GM18868 (cell line): ENCODE results near the gene KCTD1.

ENCODE experiments used
- ATAC-seq: cut with Tn5 transposase; IDR thresholded peaks from one replicate; pipeline ENCODE4 v1.9.1; 2021; ENCODE audit warnings: mild to moderate bottlenecking, moderate library complexity; ENCODE audit not compliant: unreplicated experiment

The KCTD1 gene

GRCh38 chr18:26435415-26436095 is 112.8 kb downstream of the KCTD1 start:
- no peak for ATAC-seq

GRCh38 chr18:26434887-26435286 is 113.5 kb downstream of the KCTD1 start:
- no peak for ATAC-seq

DNA sequence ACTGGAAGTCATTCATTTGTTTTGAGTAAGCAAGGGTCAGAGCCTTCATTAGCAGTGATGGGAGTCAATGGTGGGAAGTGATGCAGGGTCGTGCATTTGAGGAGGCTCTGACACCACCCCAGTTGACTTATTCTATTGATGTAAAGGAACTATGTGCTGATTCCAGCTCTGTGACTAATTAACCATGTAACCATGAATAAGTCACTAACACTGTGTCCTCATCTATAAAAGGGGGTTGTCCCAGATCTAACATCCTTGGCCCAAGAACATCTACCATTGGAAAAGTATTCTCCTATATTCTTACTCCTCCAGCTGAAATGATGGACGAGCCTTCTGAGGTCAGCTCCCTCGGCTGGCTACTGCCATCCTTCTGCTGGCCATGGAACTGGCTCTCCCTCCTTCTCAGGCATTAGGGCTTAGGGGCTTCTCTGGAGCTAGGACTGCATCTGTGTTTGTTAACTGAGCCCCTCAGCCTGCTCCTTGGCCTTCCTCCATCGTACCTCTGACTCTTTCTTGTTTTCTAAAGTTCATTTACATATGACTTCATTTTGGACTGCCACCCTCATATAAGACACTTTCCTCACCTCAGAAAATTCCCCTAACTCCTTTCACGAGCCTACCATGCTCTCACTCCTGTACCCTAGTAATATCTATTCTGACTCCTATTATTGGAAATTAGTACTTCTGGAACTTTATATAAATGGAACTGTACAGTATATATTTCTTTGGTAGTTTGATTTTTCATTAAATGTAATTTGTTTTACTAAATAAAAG is 115.5 kb downstream of the KCTD1 start:
- no peak for ATAC-seq

DNA sequence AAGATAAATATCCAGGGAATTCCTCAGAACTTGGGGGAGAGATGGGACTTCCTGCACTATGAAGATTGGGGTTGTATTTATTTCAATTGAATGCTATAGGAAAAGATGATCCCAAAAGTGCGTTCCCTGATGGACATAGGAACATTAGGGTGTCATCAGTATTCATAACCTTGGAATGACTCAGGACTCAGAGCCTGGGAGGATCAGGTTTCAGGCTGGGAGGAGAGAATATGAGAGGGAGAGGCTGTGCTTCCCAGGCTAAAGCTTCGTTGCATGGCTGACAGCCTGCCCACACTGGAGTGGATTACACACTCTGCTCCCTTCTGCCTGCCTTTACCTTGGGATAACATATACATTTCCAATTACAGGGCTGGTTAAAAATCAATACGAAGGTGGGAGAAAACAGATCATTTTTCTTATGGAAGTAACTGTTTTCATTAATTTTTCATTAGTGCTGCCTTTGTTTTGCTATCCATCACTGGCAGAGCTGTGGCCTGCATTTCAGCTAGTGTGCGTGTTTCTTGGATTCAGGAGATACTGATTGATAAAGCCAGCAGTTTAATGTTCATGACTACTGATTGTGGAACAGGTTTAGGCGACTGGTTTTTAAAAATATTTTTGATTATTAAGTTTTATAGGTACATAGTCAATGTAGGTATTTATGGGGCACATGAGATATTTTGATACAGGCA is 118.7 kb downstream of the KCTD1 start:
- no peak for ATAC-seq

- ATAC-seq = no peak
Observed at GRCh38 chr18:26425148-26425531, 123.2 kb downstream of the KCTD1 start.

DNA sequence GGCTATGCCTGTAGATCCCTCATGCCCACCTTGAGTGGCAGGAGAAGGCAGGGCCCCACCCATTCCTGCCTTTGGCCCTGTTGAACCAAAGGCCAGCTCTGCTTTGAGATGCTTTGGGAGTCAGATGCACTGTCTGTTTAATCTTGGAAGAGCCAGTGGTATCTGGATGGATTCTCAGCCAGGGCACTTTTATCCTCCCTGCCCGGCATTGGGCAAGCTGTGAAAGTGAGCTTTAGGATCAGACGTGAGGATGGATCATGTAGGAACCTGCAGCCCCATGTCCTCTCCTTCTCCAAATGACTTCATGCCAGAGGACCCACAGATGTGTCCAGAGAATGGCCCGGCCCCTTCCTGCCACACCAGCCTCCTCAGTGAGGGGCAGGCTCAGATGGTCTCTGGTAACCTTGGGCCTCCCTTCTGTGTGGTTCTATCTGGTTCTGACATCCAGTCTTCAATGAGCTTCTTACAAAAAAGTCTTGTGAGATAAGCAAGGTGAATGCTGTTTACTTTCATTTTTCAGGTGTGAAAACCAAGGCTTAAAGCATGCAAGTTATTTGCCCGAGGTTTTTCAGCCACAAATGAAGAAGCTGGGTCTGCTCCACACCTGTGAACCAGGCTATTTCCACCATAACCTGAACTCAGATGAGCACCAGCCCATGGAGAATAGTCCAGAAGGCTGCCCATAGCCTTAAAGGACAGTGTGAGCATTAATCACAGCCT is 123.8 kb downstream of the KCTD1 start:
- ATAC-seq = no peak

GRCh38 chr18:26422472-26423162 is 125.7 kb downstream of the KCTD1 start:
- ATAC-seq = no peak

- ATAC-seq = no peak
Observed at GRCh38 chr18:26421931-26422330, 126.4 kb downstream of the KCTD1 start.

GRCh38 chr18:26421503-26421902 is 126.8 kb downstream of the KCTD1 start:
- ATAC-seq = no peak

DNA sequence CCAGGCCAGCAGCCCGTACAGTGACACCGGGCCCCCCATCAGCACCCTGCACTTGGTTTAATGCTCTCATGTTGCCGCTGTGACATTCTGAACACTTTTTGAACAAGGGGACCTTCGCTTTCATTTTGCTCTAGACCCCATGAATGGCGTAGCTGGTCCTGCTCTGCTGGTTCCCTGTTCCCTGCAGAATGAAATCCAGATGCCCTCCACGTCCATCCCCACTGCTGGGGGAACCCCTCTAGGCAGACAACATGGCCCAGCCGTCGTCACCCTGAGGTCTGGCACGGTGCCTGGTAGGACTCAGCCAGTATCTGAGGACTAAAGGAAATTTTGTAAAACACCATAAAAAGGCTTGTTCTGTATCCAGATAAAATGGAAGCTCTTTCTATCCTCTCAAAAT is 128.6 kb downstream of the KCTD1 start:
- no peak for ATAC-seq

DNA sequence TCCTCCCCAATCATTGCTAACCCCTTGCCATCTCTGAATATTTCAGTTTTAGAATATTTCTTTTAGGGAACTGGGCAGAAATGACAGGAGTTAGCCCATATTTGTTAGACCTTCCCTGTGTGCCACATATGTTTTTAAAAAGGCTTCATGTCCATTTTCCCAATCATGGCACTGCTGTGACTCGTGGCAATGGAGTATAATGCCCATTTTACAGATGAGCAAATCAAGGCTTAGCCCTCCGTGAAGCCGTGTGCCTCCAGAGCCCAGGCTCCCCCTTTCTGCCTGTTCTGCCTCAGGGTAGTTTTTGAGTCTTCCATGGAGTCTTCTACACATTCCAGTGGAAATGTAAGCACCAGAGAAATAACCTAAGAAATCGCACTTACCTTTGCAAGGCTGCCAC is 130.1 kb downstream of the KCTD1 start:
- no peak for ATAC-seq

DNA sequence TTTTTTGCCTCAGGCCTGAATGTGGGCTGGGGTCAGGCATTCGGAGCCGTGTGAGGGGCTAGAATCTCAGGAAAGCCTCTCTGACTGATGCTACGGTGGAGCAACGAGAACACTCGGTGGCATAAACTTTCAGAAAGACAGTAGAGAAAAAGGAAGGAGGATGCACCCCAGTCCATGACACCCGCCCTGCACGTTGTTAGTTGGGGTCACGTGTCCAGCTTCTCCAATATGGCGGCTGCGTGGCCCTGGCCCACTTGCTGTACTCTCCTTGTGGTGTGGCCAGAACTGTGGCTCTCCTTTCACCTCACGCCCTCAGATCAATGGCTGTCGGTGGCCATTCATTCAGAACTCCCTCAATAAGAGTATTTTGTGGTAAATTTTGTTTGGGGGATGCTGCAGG is 131.2 kb downstream of the KCTD1 start:
- ATAC-seq = no peak

- no peak for ATAC-seq
Observed at GRCh38 chr18:26416652-26417150, 131.7 kb downstream of the KCTD1 start.

DNA sequence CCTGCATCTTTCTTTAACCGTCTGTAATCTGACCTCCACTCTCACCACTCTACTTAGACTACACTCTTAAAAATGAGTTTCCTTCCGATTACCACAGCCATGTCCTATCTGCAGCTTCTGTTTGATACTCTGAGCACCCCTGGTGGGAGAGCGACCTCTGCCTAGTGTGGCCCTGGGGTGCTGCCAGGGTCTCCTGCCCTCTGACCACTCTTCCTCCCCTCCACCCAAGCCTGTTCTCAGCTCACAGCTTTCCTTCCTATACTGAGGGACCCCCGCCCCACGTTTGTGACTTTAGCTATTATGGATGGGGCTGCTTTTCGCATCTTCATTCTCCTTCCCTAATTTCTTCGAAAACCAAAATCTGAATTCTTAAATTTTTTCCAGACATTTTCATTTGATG is 132.7 kb downstream of the KCTD1 start:
- no peak for ATAC-seq

DNA sequence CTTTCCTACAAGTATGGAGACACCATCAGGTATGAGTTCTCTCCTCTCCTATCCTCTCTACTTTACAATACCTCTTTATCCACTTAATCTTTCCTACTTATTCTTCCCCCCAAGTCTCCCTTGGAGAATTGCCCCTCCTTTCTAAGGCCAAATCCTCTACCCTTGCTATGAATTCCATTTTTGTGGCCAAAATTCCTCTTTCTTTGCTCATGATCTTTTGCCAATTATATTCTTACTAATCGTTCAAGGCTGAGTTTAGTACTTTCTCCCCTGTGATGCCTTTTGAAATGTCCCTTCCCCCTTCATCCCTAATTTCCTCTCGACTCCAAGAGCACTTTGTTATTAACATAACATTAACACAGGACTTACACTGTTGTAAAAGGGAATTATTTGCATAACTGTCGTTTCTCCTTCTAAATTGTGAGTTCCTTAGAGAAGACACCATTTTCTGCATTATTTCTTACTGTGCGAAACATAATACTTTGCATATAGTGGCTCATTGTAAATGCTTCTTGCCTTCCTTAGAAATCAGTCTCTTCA is 133.4 kb downstream of the KCTD1 start:
- no peak for ATAC-seq

DNA sequence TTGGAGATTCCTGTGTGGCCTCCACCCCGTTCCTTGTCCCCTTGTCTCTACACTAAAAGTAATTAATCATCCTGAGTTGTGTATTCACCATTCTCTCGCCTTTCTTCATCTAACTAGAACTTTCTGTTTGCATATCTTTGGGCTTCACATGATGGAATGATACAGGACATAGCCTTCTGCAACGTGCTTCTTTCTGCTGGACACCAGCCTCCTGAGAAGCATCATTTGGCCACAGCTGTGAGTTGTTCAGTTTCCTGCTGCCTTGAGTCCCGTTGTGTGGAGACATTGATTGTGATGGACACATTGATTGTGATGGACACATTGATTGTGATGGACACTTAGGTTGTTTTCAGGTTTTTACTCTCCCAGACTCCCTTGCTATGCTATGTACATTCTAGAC is 139.3 kb downstream of the KCTD1 start:
- no peak for ATAC-seq

GRCh38 chr18:26407736-26408601 is 140.4 kb downstream of the KCTD1 start:
- no peak for ATAC-seq

GRCh38 chr18:26406854-26407517 is 141.4 kb downstream of the KCTD1 start:
- no peak for ATAC-seq

DNA sequence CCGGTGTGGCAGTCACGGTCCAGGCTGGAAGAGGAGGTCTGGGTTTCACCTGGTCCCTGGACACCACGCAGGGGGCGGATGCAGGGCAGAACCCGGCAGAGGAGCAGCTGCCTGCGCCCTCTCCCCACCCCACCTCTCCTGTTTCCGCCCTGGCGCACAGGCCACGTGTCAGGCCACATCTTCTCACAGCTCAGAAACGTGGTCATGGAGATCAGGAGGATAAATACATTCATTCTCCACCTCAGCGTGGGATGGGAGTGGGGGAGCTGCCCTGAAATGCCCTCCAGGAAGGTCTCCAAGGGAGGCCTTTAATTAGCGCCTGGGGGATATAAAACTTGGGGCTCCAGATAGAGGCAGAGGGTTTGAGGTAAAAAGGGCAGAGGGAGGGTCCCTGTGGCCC is 142.0 kb downstream of the KCTD1 start:
- no peak for ATAC-seq
